NCI-H2081 treated with DMSO at 0.1 percent for 48 hours (cell line): ENCODE results near the gene TOM1L1.
A peak's percentile ranks its signal among the peaks of the same experiment; 100 is the strongest.

Experiments used
- DNase-seq: peaks from one replicate; lab custom pipeline; 2025; lab: John Stamatoyannopoulos, UW

Gene TOM1L1

DNA sequence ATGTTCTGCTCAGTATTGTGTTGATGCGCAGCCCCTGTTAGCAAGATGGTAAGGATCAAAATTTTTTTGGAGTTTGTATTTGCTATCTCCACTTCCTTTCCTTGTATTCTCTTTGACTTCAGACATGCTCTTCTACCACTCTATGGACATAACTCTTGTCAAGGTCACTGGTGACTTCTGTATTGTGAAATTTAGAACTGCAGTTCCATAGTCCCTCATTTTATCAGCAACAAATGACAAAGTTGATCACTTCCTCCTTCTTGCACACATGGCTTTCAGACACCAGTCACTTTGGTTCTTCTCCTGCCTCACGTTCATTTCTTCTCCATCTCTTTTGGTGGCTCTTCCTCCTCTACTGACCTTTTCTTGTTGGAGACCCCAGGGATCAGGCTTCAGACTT lies 46.7 kb downstream of the TOM1L1 start:
- DNase-seq, result no peak

- DNase-seq, result no peak
These were observed 47.7 kb downstream of the TOM1L1 start for GRCh38 chr17:54948380-54948779.

GRCh38 chr17:54950116-54950515 lies 49.5 kb downstream of the TOM1L1 start:
- DNase-seq, result no peak

- no peak for DNase-seq
These were observed 50.6 kb downstream of the TOM1L1 start for GRCh38 chr17:54951286-54951685.

DNA sequence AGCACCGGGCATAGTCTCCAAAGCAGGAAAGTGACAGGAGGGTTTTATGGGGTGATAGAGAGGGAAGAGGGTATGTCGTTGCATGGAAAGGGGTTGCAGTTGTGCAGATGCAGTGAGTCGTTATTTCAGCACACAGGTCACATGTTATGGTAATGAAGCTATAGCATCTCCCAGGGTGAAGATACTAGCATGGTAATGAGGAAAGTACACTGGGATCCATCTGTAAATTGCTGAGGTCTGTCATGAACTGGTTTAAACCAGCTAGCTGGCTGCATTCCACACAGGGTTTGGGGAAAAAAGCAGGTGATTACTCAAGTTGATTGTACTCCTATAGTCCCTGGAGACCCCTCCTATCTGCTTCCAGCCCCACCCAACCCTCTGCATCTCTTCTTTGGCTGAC lies 56.1 kb downstream of the TOM1L1 start:
- DNase-seq, result no peak

GRCh38 chr17:54967621-54968261 lies 67.1 kb downstream of the TOM1L1 start:
- DNase-seq, result no peak

DNA sequence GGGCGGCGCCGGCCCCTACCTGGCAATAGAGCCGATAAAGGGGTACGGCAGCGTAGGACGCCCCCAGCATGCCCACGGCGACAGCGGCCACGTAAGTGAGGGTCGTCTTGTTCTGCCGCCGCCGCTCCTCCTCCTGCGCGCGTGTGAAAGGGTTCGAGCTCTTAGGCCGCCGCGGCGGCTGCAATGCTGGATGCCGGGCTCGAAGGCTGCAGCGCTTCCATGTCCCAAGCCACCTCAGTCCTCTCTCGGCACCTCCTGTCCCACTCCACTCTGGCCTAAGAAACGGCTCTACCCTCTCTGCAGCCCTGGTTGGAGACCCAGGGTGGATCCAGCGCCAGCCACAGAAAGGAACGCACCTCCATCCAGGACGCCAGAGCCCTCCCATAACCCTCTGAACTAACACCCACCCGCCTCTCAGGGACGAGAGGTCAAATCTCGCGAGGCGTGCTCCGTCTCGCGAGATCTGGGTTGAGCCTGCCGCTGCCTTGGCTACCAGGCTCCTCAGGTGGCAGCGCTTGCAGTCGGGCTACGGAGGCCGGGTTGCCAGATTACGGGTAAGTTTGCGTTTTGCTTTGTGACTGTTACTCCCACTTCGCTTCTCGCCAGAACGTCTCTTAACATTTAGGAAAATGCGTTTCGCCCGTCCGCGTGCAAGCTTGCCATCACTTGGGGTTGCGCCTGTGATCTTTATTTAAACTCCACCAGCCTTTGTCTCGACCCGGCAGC lies 67.8 kb downstream of the TOM1L1 start, which contains the start of the genes COX11 and STXBP4:
Gene COX11 (minus strand): TSS at position 393 of the 726 bp plus-strand sequence. CDS start 8 bp downstream, at position 385.
Gene STXBP4 (plus strand): TSS at position 504 of the 726 bp plus-strand sequence. CDS start 17,455 bp downstream, outside the sequence.
- peak; percentile 92 for DNase-seq

- DNase-seq, result no peak
These were observed 68.3 kb downstream of the TOM1L1 start for GRCh38 chr17:54968988-54969332.

DNA sequence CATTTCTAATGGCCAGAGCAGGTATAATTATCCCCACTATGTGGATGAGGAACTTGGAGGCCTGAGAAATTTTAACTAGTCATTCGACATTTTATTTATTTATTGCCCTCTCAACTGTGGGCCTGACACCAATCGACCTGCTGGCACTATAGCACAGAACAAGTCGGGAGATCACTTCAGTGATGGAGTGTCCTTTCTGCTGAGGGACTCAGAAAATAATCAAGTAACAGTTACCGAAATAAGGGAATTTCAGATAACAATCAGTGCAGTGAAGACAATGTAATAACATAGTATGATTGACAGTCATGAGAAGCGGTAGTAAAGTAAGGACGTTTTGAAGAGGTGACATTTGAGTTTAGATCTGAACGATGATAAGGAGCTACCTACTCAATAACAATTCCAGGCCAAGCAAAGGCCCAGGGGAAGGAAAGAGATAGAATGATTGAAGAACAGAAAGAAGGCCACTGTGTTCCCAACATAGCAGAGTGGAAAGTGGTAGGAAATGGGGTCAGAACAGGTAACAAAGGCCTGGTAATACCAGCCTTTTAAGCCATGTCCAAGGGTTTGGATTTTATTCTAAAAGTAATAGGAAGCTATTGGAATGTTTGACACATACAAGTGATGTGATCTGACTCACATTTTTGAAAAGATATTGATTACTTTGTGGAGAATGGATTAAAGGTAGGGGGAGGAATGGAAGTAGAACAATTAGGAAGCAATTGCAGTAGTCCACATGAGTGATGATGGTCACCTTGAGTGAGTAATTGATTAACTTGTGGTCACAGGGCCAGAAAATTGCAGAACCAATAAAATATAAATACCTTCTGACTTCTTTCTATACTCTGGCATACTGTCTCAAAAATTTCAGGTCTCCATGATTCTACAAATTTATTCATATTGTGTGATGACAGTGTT lies 69.3 kb downstream of the TOM1L1 start:
- DNase-seq, result no peak

- no peak for DNase-seq
These were observed 70.5 kb downstream of the TOM1L1 start for GRCh38 chr17:54971147-54971546.

DNA sequence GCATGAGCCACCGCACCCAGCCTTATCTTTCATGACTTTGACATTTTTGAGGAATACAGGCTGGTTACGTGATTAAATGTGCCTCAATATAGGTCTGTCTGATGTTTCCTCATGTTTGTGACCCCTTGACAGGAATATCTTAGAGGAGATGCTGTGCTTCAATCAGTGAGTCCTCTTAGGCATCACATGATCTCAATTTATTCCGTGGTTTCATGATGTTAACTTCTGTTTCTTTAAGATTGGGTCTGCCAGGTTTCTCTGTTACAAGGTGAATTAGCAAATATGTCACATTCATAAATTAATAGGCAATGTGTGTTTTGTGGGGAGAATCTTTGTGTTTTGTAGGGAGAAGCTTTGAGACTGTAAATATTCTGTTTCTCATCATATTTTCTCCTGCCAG lies 71.2 kb downstream of the TOM1L1 start:
- no peak for DNase-seq

GRCh38 chr17:54972406-54973138 lies 71.9 kb downstream of the TOM1L1 start:
- peak; percentile 11 for DNase-seq

DNA sequence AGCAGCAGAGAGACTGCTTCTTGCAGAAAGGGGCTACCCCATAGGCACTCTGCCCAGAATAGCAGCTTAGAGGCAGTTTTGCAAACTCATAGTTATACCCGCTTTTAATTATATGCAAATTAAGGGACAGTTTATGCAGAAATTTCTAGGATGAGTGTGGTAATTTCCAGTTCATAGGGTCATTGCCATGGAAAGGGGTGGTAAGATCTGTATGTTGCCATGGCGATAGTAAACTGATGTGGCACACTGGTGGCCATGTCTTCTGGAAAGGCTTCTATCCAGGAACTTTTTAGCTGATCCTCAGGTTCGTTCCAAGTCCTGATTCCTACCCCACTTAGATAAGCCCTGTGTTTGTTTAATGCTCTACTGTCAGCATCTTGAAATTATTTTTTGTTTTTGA lies 74.1 kb downstream of the TOM1L1 start:
- no peak for DNase-seq

DNA sequence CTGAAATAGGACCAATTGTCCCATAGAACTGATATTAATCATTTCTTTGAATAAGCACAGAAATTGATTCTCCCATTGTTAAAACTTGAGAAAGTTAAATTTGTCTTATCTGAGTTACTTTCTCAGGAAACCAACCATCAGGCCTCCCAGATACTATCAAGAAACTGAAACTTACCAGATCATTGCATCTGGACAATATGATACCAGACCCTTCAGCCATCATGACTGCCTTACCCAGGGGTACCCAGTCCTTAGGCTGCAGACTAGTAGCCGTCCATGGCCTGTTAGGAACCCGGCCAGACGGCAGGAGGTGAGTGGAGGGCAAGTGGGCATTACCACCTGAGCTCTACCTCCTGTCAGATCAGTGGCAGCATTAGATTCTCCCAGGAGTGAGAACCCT lies 75.7 kb downstream of the TOM1L1 start:
- no peak for DNase-seq

- no peak for DNase-seq
These were observed 77.1 kb downstream of the TOM1L1 start for GRCh38 chr17:54977744-54978143.

DNA sequence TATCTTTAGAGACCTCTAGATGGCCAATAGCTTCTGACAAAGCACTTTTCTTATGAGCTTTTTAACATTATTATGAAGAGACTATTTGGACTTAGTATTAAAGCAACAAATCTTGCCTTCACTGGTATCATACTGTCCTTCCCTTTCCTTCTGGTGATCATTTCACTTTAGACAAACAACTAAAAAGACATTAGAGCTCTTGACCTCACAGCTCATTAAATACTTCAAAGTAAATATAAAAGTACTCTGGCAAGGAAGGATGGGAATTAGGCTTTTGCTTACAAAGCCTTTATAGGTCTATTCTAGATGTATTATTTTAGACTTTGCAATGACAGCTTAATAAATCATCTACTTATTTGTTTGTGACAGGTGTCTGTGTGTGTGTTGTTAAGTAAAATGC lies 79.0 kb downstream of the TOM1L1 start:
- no peak for DNase-seq

DNA sequence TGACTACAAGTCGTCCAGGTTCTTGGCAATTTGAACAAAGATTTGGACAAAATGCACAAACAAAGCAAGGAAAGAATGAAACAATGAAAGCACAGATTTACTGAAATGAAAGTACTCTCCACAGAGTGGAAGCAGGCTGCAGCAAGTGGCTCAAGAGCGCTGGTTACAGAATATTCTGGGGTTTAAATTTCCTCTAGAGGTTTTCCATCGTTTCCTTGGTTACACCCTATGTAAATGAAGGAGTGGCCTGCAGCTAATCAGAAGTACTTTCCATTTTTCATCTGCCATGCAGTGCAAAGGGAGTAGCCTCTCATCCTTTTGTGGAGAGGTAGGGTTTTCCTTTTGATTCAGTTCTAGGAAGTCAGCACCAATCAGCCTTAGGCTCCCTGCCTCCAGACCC lies 79.7 kb downstream of the TOM1L1 start:
- DNase-seq, result no peak

DNA sequence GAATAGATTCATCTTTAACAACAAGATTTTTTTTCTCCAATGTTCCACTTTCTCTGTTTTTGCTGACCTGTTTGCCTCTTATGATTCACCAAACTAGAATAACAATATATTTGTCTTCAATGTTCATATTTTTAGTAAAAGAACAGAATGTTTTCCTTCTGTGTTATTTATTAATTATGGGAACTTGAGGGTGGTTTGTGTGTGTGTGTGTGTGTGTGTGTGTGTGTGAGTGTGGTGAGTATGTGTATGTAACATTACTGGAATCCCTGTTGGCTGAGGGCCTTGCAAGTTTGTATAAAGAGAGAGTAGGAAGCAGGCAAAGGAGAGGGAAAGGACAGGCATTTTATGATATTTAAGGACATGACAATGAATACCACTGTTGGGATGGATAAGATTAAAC lies 81.7 kb downstream of the TOM1L1 start:
- DNase-seq, result no peak

DNA sequence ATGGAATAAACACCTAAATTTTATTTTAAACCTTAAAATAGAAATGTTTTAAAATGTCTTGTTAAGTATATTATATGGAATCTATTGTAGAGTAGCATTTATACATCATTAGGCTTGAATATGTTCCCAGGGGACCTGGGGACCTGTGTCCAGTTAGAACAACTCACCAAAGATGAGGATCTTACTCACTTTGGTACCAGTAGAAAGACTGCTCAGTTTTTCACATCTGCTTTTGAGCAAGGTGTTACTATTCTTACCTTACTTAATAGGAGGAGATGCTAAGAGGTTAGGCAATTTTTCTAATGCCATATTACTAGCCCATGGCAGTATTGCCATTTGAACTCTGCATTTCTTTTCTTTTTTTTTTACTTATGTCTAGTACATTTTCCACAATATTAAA lies 82.6 kb downstream of the TOM1L1 start:
- DNase-seq, result no peak

GRCh38 chr17:54985476-54985875 lies 84.8 kb downstream of the TOM1L1 start:
- no peak for DNase-seq

GRCh38 chr17:54990118-54990517 lies 89.5 kb downstream of the TOM1L1 start:
- DNase-seq, result no peak

DNA sequence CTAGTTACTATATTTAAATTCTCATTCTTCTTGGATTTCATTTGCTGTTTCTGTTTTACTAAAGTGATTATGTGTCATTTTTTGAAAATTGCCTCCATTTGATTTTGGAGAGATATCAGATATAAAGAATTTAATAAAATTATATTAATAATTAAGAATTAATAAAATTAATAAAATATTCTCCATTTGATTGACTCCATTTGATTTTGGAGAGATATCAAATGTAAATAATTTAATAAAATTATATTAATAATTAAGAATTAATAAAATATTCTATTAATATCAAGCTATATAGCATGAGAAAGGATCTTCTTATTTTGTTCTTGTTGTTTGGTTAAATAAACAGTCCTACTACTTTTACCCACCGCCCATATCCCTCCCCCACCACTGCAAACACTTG lies 90.9 kb downstream of the TOM1L1 start:
- DNase-seq, result no peak
